Erythroblast (primary cell): Measurements from ENCODE around the gene TAF8.

ENCODE experiments used
- DNase-seq, 2 experiments: peaks; one replicate each; lab custom pipeline; 2025; lab: John Stamatoyannopoulos, UW
- GATA1 ChIP-seq: IDR thresholded peaks from 2 replicates; pipeline ENCODE4 v1.6.1; 2011; ENCODE audit warnings: low read depth, mild to moderate bottlenecking, control low read depth, low read length, moderate library complexity
- POLR2A ChIP-seq: IDR thresholded peaks from 2 replicates; pipeline ENCODE4 v1.6.1; 2011; ENCODE audit warnings: mild to moderate bottlenecking, low read length

Gene TAF8

GRCh38 chr6:42090819-42091717 lies 40.7 kb downstream of the TAF8 start:
- TF ChIP-seq POLR2A (no peak), GATA1 (no peak)
- no peak for DNase-seq

- TF ChIP-seq POLR2A (no peak), GATA1 (no peak)
- DNase-seq, result peak; percentile 35 to 45
Observed at GRCh38 chr6:42091718-42092023, 41.3 kb downstream of the TAF8 start.

GRCh38 chr6:42093582-42094329 lies 43.4 kb downstream of the TAF8 start:
- no peak for TF ChIP-seq POLR2A
- no peak for TF ChIP-seq GATA1

GRCh38 chr6:42095094-42095493 lies 44.8 kb downstream of the TAF8 start:
- TF ChIP-seq POLR2A, result no peak
- no peak for TF ChIP-seq GATA1
- DNase-seq, result peak; percentile 40 to 46

More at GRCh38 chr6:42093582-42094329, 43.4 kb downstream of the TAF8 start:
- peak; percentile 18 to 29 for DNase-seq

GRCh38 chr6:42095776-42096541 lies 45.6 kb downstream of the TAF8 start:
- DNase-seq, result peak in 1 of 2 experiments; percentile 19
- no peak for TF ChIP-seq POLR2A
- no peak for TF ChIP-seq GATA1

GRCh38 chr6:42099340-42100028 lies 49.2 kb downstream of the TAF8 start:
- no peak for TF ChIP-seq GATA1
- TF ChIP-seq POLR2A, result no peak
- peak in 1 of 2 experiments; percentile 31 for DNase-seq

GRCh38 chr6:42100029-42100901 lies 49.9 kb downstream of the TAF8 start:
- TF ChIP-seq GATA1 (no peak), POLR2A (no peak)
- DNase-seq, result peak in 1 of 2 experiments; percentile 33

- TF ChIP-seq POLR2A (no peak), GATA1 (no peak)
- peak; percentile 45 to 46 for DNase-seq
Observed at GRCh38 chr6:42101186-42101657, 50.9 kb downstream of the TAF8 start.

GRCh38 chr6:42103216-42103615 lies 52.9 kb downstream of the TAF8 start:
- DNase-seq, result no peak
- TF ChIP-seq GATA1, result no peak
- no peak for TF ChIP-seq POLR2A

GRCh38 chr6:42103753-42104094 lies 53.4 kb downstream of the TAF8 start:
- no peak for DNase-seq
- TF ChIP-seq GATA1 (no peak), POLR2A (no peak)

- TF ChIP-seq POLR2A (peak; percentile 18), GATA1 (no peak)
- DNase-seq, result peak; percentile 84 to 89
Observed at GRCh38 chr6:42104095-42104803, 53.9 kb downstream of the TAF8 start.

GRCh38 chr6:42104804-42105125 lies 54.4 kb downstream of the TAF8 start:
- no peak for DNase-seq
- no peak for TF ChIP-seq POLR2A
- TF ChIP-seq GATA1, result no peak
